Effector CD8-positive, alpha-beta T cell (primary cell): ENCODE data around the gene PCDH7.

Source experiments
- DNase-seq: peaks from one replicate; lab custom pipeline; 2025; lab: John Stamatoyannopoulos, UW

PCDH7 gene

DNA sequence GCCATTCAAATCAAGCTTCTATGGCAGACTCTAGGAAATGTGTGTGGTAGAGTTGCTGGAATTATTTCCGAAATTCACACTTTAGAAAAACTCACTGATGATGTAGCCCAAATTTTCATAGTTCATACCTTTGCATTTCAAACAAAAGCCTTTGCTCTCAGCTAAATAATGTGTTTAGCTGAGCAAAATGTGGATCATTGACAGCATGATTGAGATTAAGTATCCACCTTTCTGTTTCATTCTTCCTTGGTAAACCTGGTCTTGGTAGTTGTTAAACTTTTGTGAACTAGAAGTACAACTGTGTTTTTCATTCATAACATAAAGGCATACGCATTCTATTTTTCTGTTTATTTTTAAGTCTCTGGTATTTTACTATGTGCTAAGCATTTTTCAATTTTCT, 7.2 kb downstream of the PCDH7 start:
- DNase-seq: no peak

- no peak for DNase-seq
Observed at GRCh38 chr4:30728311-30728710, 8.1 kb downstream of the PCDH7 start.

DNA sequence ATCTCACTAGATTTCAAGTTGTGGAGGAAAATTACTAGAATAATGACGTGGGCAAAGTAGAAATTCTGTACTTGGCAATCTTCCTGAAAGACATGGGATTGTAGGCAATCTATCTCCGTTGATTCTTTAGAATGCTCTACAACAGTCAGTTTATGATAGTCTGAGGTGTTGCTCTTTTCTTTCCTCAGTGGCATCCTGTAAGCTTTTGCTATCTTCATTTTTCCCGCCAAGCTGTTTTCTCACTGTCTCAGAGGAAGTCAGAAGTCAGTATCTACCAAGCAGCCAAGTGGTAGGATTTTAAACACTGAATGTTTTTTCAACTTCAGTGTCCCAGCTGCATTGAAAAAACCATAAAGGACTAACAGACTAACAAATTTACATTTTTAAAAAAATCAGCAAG, 23.7 kb downstream of the PCDH7 start:
- no peak for DNase-seq

DNA sequence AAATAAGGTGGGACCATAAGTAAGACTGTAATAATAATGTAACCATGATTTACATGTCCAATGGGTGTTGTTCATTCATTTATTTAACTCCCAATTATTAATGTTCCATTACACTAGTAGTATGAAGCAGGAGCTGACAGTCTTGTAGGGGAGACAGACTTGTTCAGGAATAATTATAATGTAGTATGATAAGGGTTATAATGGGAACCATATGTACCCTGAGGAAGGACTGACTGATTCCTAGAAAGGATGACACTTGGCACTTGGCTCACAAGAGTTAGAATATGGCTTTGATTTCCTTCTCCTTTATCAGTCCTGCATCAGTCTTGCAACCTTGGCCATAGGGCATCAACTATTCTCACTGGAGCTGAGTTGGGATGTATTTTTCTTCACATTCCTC, 24.2 kb downstream of the PCDH7 start:
- DNase-seq: no peak

DNA sequence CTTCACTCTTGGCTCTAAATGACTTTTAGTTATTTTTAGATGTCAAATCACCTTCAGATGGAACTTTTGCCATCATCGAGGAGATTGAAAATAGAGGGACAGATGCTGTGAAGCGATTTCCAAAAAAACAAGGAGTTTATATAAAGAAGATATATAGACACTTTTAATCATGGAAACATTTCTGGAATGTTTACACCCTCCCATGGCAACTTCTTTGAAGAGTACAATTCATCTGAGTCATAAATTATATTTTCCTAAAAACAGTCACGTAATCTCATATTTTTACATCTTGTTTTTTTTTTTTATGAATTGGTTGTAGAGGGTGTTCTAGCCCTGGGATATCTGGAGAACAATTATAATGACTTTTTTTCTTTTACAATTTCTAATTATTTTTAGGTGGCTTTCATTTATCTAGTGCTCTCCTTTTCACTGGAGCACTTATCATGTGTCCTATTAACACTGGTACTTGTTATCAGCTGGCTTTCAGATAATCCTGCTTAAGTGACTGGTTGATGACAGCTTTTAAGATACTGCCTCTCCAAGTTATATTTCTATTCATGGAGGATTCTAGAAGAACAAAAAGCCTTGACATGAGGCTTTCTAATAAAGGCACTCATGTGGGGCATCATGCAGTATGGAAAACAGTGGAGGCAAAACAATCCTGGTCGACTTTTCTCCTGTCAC, 24.9 kb downstream of the PCDH7 start:
- no peak for DNase-seq

- no peak for DNase-seq
Observed at GRCh38 chr4:30746735-30747134, 26.6 kb downstream of the PCDH7 start.

- no peak for DNase-seq
Observed at GRCh38 chr4:30753316-30753715, 33.1 kb downstream of the PCDH7 start.

DNA sequence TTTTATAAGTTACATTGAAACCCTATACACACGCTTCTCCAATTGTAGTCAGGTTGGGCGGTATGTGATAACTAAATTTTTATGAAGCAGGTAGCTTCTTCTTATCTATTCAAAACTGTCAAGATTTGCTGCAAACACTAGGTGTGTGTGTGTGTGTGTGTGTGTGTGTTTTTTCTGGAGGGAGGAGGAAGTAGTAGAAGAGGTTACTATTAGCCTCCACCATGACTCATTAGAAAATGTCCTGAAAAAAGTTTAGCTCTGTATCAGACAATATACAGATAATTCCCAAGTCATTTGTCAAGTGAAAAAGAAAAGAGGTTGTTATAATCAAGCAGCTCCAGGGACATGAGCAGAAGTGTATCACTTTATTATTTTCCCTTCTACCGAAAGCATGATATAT, 33.9 kb downstream of the PCDH7 start:
- no peak for DNase-seq

DNA sequence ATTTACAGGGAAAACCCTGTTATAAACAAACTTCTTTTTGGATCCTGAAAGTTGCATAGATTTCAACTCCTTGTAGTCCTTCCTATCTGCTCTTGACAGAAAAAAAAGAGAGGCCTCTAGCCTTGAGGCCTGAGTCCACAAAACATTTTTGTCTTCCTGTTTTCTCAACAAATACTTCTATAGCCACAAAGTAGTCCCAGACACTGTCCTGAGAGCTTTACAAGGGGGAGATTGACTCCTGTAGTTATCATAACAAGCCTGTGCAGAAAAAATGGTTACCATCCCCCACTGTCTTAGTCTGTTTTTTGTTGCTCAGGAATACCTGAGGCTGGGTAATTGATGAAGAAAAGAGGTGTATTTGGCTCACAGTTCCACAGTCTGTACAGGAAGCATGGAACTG, 35.2 kb downstream of the PCDH7 start:
- no peak for DNase-seq

DNA sequence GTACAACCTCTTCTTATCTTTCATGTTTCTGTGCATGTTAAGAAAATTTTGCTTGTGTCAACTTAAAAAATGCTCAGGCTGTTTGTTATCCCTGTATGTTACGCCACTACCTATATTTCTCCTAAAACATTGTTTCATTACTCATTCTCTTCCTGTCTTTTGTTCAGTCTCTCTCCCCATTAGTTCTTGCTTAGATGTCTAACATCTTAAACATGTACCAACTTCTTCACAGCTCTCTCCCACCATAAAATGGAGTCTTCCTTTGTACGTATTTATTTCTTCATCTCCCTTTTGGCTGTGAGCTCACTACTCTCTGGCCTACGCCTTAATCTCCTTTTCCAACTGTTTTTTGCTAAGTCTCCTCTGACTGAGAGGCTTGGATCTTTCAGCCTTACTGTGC, 36.4 kb downstream of the PCDH7 start:
- no peak for DNase-seq

DNA sequence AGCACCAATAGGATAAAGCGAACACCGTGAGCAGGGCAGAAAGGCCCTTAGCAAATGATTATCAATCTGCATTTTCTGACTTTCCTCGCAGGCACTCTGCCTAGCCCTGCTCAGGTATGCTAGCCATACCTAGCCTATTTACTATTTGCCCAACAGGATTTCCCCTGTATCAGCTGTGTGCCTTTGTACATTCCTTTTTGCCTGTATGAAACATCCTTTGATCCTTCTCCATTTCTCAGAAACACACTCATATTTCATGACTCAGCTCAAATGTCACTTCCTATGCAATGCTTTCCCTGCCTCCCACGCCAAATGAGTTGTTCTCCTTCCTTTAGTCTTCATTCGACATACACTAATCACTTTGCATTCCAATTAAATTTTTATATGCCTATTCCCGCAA, 37.2 kb downstream of the PCDH7 start:
- no peak for DNase-seq

- DNase-seq: no peak
Observed at GRCh38 chr4:30760551-30760950, 40.4 kb downstream of the PCDH7 start.

DNA sequence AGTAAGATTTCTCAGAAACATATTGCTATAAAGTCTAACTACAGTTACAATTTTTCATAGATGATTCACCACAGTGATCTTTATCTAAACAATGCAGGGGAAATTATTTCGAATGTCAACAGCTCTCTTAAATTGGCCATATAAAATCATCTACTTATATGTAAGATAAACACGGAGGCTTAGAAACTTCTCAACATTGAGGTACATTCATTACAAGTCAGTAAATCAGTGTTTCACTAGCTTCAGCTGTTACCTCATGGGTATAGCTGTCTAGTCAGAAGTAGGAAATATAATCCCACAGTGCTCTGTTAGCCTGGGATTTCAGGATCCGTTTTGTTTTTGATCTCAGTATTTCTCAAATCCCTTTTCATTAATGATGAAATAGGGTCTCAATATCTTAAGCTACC, 43.2 kb downstream of the PCDH7 start:
- no peak for DNase-seq

DNA sequence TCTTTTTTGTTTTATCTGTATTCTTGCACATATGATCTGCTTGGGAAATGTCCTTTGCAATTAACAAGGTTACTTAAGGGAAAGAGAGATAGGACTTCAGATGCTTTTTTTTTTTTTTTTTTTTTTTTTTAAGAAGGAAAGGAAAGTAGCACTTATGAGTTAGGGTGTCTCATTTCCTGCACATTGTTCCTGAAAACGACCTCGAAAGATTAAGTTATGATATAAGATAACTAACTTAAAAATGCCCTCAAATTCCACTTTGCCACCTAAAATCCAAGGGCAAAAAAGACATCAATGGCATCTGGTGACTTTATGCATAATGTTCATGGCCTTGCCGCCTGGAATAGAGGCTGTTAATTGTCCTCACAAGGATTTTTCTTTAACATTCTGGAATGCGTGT, 44.9 kb downstream of the PCDH7 start:
- DNase-seq: no peak

- DNase-seq: no peak
Observed at GRCh38 chr4:30767147-30767845, 47.1 kb downstream of the PCDH7 start.

DNA sequence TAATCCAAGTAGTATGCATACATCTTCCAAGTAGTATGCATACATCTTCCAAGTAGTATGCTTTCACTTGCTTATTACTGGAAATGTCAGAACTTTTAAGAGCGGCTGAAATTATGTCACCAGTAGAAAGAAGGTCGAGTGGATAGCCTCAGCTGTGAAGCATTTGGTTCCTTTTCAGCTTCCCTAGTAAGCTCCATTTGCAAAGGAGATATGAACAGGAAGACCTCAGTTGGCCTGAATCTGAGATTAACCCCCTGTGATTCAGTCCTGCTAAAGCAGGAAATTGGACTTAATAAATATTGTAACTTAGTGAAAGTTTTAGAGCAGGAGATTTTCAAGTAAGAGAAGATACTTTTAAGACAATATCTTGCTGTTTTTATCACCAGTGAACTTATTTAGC, 48.1 kb downstream of the PCDH7 start:
- no peak for DNase-seq

DNA sequence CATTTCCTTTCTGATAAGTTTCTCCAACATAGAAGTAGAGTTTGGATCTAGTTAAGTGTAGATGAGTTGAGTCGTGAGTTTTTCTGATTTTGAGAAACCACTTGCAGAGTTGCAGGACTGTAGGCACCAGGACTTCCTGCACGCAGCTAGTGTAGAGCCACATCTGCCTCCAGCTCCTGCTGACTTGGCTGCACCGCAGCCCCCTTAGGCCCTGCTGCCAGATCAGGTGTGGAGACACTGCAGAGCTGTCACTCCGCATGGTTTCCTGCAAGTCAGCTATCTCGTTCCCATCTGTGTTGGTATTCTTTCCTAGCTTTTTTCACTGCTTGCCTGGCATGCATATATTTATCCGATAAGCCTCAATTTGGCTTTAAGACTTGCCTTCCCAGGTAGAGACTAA, 48.9 kb downstream of the PCDH7 start:
- DNase-seq: no peak

GRCh38 chr4:30770049-30770549, 49.9 kb downstream of the PCDH7 start:
- no peak for DNase-seq

- DNase-seq: no peak
Observed at GRCh38 chr4:30770812-30771211, 50.6 kb downstream of the PCDH7 start.

DNA sequence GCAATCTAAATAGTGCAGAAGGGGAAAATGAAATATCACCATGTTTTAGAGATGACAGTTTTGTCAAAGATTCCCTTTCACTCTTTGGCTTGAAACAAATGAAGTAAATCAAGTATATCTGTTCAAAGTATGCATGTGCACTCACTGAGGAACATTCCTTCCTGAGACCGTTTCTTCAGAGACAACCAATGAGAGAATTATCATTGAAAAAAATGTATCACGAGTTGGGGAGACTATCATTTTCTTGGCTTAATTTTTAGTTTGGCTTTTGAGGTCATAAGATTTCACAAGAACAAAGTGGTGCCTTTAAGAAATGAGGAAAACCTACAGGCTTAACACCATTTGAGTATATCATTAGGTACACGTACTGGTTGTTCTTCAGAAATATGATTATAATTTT, 56.3 kb downstream of the PCDH7 start:
- DNase-seq: no peak

DNA sequence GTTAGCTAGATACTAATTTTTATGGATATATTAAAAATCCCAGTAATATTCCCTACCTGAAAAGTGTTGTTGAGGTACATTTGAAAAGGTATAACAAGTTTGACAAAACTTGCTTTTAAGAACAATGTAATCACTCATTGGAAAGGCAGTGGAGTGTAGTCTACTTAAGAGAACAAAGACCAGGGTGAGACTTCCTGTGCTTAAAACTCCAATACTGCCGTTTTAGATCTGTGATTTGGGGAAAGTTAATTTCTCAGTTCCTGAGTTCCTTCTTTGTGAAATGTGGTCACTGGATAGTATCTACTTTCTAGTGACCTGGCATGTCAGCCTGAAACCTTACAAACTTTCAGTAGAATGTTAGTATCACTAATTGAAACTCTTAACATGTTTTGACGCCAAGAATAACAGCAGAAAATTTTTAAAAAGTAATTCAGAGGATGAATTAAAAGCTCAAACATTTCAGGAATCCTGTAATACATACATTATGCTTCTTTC, 56.8 kb downstream of the PCDH7 start:
- DNase-seq: no peak
